ENCODE data around the gene TAF6. TPM values are rescaled to one million over a fixed set of nuclear protein-coding genes. Genes with fewer than 3 reads are reported as not detected.

Gene TAF6
- total and polyA plus RNA-seq, 2 donors (not counting 1 experiment from before 2014, with no cell fraction given) = 16.2 to 41.5 TPM

GRCh38 chr7:100100420-100101015 lies 18.6 kb downstream of the TAF6 start:
- Histone ChIP-seq H3K4me2 (ENCODE audit: extremely low read depth, insufficient read depth, low read length) (peak overlapping the region; percentile 89), H3K36me3 (ENCODE audit: control insufficient read depth, insufficient read depth, low read length) (peaks cover 26% of the 10 kb centered on the region), H3K9ac (ENCODE audit: insufficient read depth, low read length) (peak overlapping the region; percentile 77), H2AFZ (ENCODE audit: low read length) (no peak overlapping the region), H3K79me2 (ENCODE audit: control insufficient read depth, insufficient read depth, low read length) (peaks cover 30% of the 10 kb centered on the region), H3K4me3 (replicated peaks in 1 of 4; ENCODE audit: control extremely low read depth in 1 of 4, insufficient read depth in 1 of 4, low read depth in 3 of 4, low read length in 4 of 4) (peak overlapping the region; percentile 77 to 90 (median 84)), H3K4me1 (ENCODE audit: control insufficient read depth, extremely low read depth, insufficient read depth, low read length) (peaks cover 7% of the 10 kb centered on the region), H4K20me1 (ENCODE audit: control insufficient read depth, extremely low read depth, insufficient read depth, low read length) (no peaks in the 10 kb centered on the region), H3K9me3 (ENCODE audit: control insufficient read depth, insufficient read depth, low read depth, low read length) (no peaks in the 10 kb centered on the region), H3K27ac (ENCODE audit: insufficient read depth, low read length) (peak overlapping the region; percentile 87), H3K27me3 (ENCODE audit: control insufficient read depth, insufficient read depth, low read length) (no peaks in the 10 kb centered on the region)
- peak; percentile 98 to 99 for DNase-seq (ENCODE audit: low read depth in 2 of 2)
- no peak for TF ChIP-seq EZH2 (IDR thresholded peaks at IDR 0.05; ENCODE audit: low read length, missing control alignments)
- no peak for TF ChIP-seq CTCF (conservative IDR thresholded peaks at IDR 0.05 in 1 of 2, IDR thresholded peaks at IDR 0.05 in 1 of 2; ENCODE audit: low read depth in 1 of 2, low read length in 2 of 2)

GRCh38 chr7:100099452-100099851 lies 19.7 kb downstream of the TAF6 start:
- peak overlapping the region; percentile 79 for H3K4me2 ChIP-seq (ENCODE audit: extremely low read depth, insufficient read depth, low read length)
- H3K9me3 ChIP-seq (ENCODE audit: control insufficient read depth, insufficient read depth, low read depth, low read length) = no peaks in the 10 kb centered on the region
- H3K36me3 ChIP-seq (ENCODE audit: control insufficient read depth, insufficient read depth, low read length) = peaks cover 29% of the 10 kb centered on the region
- no peak overlapping the region for H3K27ac ChIP-seq (ENCODE audit: insufficient read depth, low read length)
- no peak overlapping the region for H2AFZ ChIP-seq (ENCODE audit: low read length)
- H3K9ac ChIP-seq (ENCODE audit: insufficient read depth, low read length) = no peak overlapping the region
- H3K4me1 ChIP-seq (ENCODE audit: control insufficient read depth, extremely low read depth, insufficient read depth, low read length) = peaks cover 7% of the 10 kb centered on the region
- peak overlapping the region; percentile 77 to 90 (median 84) for H3K4me3 ChIP-seq (replicated peaks in 1 of 4; ENCODE audit: control extremely low read depth in 1 of 4, insufficient read depth in 1 of 4, low read depth in 3 of 4, low read length in 4 of 4)
- H4K20me1 ChIP-seq (ENCODE audit: control insufficient read depth, extremely low read depth, insufficient read depth, low read length) = no peaks in the 10 kb centered on the region
- DNase-seq (ENCODE audit: low read depth in 2 of 2) = no peak
- H3K79me2 ChIP-seq (ENCODE audit: control insufficient read depth, insufficient read depth, low read length) = peaks cover 30% of the 10 kb centered on the region
- no peaks in the 10 kb centered on the region for H3K27me3 ChIP-seq (ENCODE audit: control insufficient read depth, insufficient read depth, low read length)
- TF ChIP-seq CTCF (conservative IDR thresholded peaks at IDR 0.05 in 1 of 2, IDR thresholded peaks at IDR 0.05 in 1 of 2; ENCODE audit: low read depth in 1 of 2, low read length in 2 of 2) (no peak), EZH2 (IDR thresholded peaks at IDR 0.05; ENCODE audit: low read length, missing control alignments) (no peak)

GRCh38 chr7:100098913-100099312 lies 20.2 kb downstream of the TAF6 start:
- Histone ChIP-seq H3K36me3 (ENCODE audit: control insufficient read depth, insufficient read depth, low read length) (peaks cover 33% of the 10 kb centered on the region), H3K27me3 (ENCODE audit: control insufficient read depth, insufficient read depth, low read length) (no peaks in the 10 kb centered on the region), H3K4me1 (ENCODE audit: control insufficient read depth, extremely low read depth, insufficient read depth, low read length) (peaks cover 7% of the 10 kb centered on the region), H3K9ac (ENCODE audit: insufficient read depth, low read length) (no peak overlapping the region), H3K27ac (ENCODE audit: insufficient read depth, low read length) (no peak overlapping the region), H4K20me1 (ENCODE audit: control insufficient read depth, extremely low read depth, insufficient read depth, low read length) (no peaks in the 10 kb centered on the region), H3K4me2 (ENCODE audit: extremely low read depth, insufficient read depth, low read length) (no peak overlapping the region), H3K4me3 (replicated peaks in 1 of 4; ENCODE audit: control extremely low read depth in 1 of 4, insufficient read depth in 1 of 4, low read depth in 3 of 4, low read length in 4 of 4) (peak overlapping the region in 2 of 4 experiments; percentile 81 to 88), H3K9me3 (ENCODE audit: control insufficient read depth, insufficient read depth, low read depth, low read length) (no peaks in the 10 kb centered on the region), H2AFZ (ENCODE audit: low read length) (no peak overlapping the region), H3K79me2 (ENCODE audit: control insufficient read depth, insufficient read depth, low read length) (peaks cover 33% of the 10 kb centered on the region)
- no peak for DNase-seq (ENCODE audit: low read depth in 2 of 2)
- no peak for TF ChIP-seq EZH2 (IDR thresholded peaks at IDR 0.05; ENCODE audit: low read length, missing control alignments)
- no peak for TF ChIP-seq CTCF (conservative IDR thresholded peaks at IDR 0.05 in 1 of 2, IDR thresholded peaks at IDR 0.05 in 1 of 2; ENCODE audit: low read depth in 1 of 2, low read length in 2 of 2)
